Cardiac fibroblast (primary cell): Measurements from ENCODE around the gene ABHD6.
"Not testable (repeated sequence)": the region's sequence is repeated elsewhere in the genome, so short reads cannot be mapped to it uniquely, and the experiment has no call there.

Experiments
- DNase-seq, 2 donors: peaks; one replicate each; pipeline versions ENCODE4 v3.0.0 to v3.0.0-alpha.2; 2010; ENCODE audit warnings: low read depth in 2 of 2
- H3K4me3 ChIP-seq, 2 donors: replicated peaks in 1 of 2; 1 replicate in 1 of 2; 2 replicates in 1 of 2; pipeline ENCODE4 v1.5.1; 2011; ENCODE audit warnings: low read depth in 2 of 2, low read length in 2 of 2, mild to moderate bottlenecking in 2 of 2, moderate library complexity in 1 of 2
- CTCF ChIP-seq: IDR thresholded peaks from one replicate; pipeline ENCODE4 v1.5.1; 2011; ENCODE audit warnings: low read depth, mild to moderate bottlenecking, low read length, inconsistent platforms

The ABHD6 gene

GRCh38 chr3:58288011-58288728, 50.6 kb downstream of the ABHD6 start:
- H3K4me3 ChIP-seq: no peak overlapping the region
- no peak for DNase-seq
- TF ChIP-seq CTCF: peak; percentile 7

DNA sequence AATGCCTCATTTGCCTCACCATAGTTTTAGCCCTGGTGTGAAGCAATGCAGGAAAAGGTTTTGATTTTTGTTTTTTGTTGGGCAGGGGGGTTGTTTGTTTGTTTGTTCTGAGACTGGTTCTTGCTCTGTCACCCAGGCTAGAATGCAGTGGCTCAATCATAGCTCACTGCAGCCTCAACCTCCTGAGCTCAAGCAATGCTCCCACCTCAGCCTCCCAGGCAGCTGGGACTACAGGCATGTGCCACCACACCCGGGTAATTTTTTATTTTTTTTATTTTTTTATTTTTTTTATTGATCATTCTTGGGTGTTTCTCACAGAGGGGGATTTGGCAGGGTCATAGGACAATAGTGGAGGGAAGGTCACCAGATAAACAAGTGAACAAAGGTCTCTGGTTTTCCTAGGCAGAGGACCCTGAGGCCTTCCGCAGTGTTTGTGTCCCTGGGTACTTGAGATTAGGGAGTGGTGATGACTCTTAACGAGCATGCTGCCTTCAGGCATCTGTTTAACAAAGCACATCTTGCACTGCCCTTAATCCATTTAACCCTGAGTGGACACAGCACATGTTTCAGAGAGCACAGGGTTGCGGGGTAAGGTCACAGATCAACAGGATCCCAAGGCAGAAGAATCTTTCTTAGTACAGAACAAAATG, 51.5 kb downstream of the ABHD6 start:
- not testable (repeated sequence) for DNase-seq, H3K4me3 ChIP-seq

DNA sequence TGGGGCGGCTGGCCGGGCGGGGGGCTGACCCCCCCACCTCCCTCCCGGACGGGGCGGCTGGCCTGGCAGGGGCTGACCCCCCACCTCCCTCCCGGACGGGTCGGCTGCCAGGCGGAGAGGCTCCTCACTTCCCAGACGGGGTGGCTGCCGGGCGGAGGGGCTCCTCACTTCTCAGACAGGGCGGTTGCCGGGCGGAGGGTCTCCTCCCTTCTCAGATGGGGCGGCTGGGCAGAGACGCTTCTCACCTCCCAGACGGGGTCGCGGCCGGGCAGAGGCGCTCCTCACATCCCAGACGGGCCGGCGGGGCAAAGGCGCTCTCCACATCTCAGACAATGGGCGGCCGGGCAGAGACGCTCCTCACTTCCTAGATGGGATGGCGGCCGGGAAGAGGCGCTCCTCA, 52.9 kb downstream of the ABHD6 start:
- not testable (repeated sequence) for DNase-seq, H3K4me3 ChIP-seq

DNA sequence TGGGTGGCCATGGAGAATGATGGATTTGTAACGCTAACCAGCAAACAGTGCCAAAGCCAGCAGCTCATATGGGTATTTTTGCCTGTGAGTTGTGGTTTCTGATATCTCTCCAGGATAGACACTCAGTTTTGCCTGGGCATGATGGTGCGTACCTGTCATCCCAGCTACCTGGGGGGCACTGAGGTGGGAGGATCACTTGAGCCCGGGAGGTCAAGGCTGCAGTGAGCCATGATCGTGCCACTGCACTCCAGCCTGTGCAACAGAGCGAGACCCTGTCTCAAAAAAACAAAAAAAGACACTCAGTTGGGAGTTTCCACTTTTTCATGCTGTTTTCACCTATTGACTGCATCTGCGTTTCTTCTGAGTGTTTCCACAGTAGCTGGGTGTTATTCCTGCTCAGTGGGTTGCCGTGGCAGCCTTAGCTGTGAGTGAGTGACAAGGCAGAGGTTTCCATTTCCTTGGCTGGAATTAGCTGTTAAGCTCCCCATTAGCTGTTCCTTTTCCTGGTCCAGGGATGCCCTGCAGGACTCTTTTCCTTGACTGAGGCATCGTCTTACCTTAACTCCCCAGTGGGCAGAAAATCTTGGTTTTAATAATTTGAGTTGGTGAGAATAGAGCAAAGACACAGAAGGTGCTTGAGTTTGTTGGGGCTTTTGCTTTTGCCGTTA, 54.2 kb downstream of the ABHD6 start:
- no peak for TF ChIP-seq CTCF
- no peak for DNase-seq
- no peak overlapping the region for H3K4me3 ChIP-seq

GRCh38 chr3:58292866-58293265, 55.3 kb downstream of the ABHD6 start:
- no peak overlapping the region for H3K4me3 ChIP-seq
- no peak for TF ChIP-seq CTCF
- DNase-seq: no peak

DNA sequence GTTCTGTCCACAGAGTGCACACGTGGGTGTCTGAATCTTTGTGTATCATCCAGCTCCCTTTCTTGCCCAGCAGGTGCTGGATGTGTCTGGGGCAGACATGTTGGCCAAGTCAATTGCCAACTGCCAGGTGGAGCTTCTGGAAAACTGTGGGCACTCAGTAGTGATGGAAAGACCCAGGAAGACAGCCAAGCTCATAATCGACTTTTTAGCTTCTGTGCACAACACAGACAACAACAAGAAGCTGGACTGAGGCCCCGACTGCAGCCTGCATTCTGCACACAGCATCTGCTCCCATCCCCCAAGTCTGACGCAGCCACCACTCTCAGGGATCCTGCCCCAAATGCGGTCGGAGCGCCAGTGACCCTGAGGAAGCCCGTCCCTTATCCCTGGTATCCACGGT, 55.9 kb downstream of the ABHD6 start:
- no peak for DNase-seq
- no peak for TF ChIP-seq CTCF
- H3K4me3 ChIP-seq: no peak overlapping the region

- DNase-seq: no peak
- H3K4me3 ChIP-seq: no peak overlapping the region
- TF ChIP-seq CTCF: no peak
Measured at GRCh38 chr3:58296269-58296668, 58.7 kb downstream of the ABHD6 start.
